MCF 10A (cell line): ENCODE measurements around the gene USH2A. TPM values are rescaled to one million over a fixed set of nuclear protein-coding genes. Genes with fewer than 3 reads are reported as not detected.
A peak's percentile ranks its signal among the peaks of the same experiment; 100 is the strongest.

Experiments
- BruUV-seq: library from RNA; stranded (reverse); fragments of 400-500 nt; replicated peaks from 2 replicates; lab custom pipeline; 2021; lab: Mats Ljungman, UMichigan
- CTCF ChIA-PET: fragments of 300-600 bp; sonication (Branson Sonifier 250); formaldehyde crosslinking; extraction: SDS; loops from one replicate; lab custom pipeline; 2021; ENCODE audit warnings: antibody characterized with exemption, inconsistent platforms; lab: Yijun Ruan, JAX
- POLR2A ChIA-PET: fragments of 300-600, 350-650 bp; sonication (Branson Sonifier 250); formaldehyde crosslinking; extraction: SDS; loops from one replicate; lab custom pipeline; 2020; ENCODE audit warnings: antibody characterized with exemption, inconsistent platforms; lab: Yijun Ruan, JAX
- DNase-seq: peaks from one replicate; pipeline ENCODE4 v3.0.0-alpha.2; 2018; ENCODE audit not compliant: unreplicated experiment
- H3K27ac Mint-ChIP-seq: one replicate; pipeline ENCODE4 v1.8.0; 2022; ENCODE audit warnings: mild to moderate bottlenecking, low read depth, mixed read lengths; ENCODE audit not compliant: unreplicated experiment
- H3K27me3 Mint-ChIP-seq: one replicate; pipeline ENCODE4 v1.8.0; 2022; ENCODE audit warnings: mixed read lengths; ENCODE audit not compliant: insufficient read depth, unreplicated experiment
- H3K36me3 Mint-ChIP-seq: one replicate; pipeline ENCODE4 v1.8.0; 2022; ENCODE audit warnings: mild to moderate bottlenecking, moderate library complexity, mixed read lengths; ENCODE audit not compliant: insufficient read depth, unreplicated experiment
- H3K4me1 Mint-ChIP-seq: one replicate; pipeline ENCODE4 v1.8.0; 2022; ENCODE audit warnings: mixed read lengths; ENCODE audit not compliant: insufficient read depth, unreplicated experiment
- H3K4me3 Mint-ChIP-seq: one replicate; pipeline ENCODE4 v1.8.0; 2022; ENCODE audit warnings: mild to moderate bottlenecking, moderate library complexity, mixed read lengths; ENCODE audit not compliant: unreplicated experiment
- H3K9me3 Mint-ChIP-seq: one replicate; pipeline ENCODE4 v1.8.0; 2022; ENCODE audit warnings: mixed read lengths; ENCODE audit not compliant: unreplicated experiment
- CTCF ChIP-seq: fragments of 200-600 bp; IDR thresholded peaks from one replicate; pipeline ENCODE4 v1.8.0; 2022; ENCODE audit warnings: antibody characterized with exemption, mild to moderate bottlenecking; ENCODE audit not compliant: unreplicated experiment
- intact Hi-C: fragments of 100-400 bp; cut with micrococcal nuclease; formaldehyde crosslinking; loops from 2 replicates; pipeline ENCODE4 v1.14.1; 2022
- total RNA-seq: library from RNA; stranded (reverse); gene quantifications from 2 replicates; pipeline ENCODE4 v1.2.3, GENCODE V29; 2022

USH2A gene
- total RNA-seq, 1 experiment from 2014 or later: not detected

GRCh38 chr1:216221260-216221700 lies 202.0 kb downstream of the USH2A start:
- ChIA-PET CTCF (interaction anchor here (0.5 to 4.0 kb wide), 147 partner anchors 10 to 1973 kb away, joined by 3 to 101 read pairs (median 4); partner anchors contain the start of gene ESRRG), POLR2A (interaction anchor here (0.6 kb wide), 1 partner anchor 131 kb away, joined by 4 read pairs; no protein-coding TSS in a partner anchor)
- peak; percentile 90 for DNase-seq
- H3K36me3 Mint-ChIP-seq: no peaks in the 10 kb centered on the region
- no peaks in the 10 kb centered on the region for H3K4me1 Mint-ChIP-seq
- intact Hi-C loops: loop anchor here (1.0 to 2.0 kb wide), 7 partner anchors 102 to 522 kb away; no protein-coding TSS in a partner anchor
- peak; percentile 92 for TF ChIP-seq CTCF
- peak overlapping the region; percentile 65 for H3K4me3 Mint-ChIP-seq
- H3K27me3 Mint-ChIP-seq: peaks cover 74% of the 10 kb centered on the region
- H3K9me3 Mint-ChIP-seq: no peaks in the 10 kb centered on the region
- H3K27ac Mint-ChIP-seq: no peak overlapping the region
- no TSS peak for BruUV-seq

- no peak for DNase-seq
- TF ChIP-seq CTCF: no peak
- POLR2A ChIA-PET: no interaction called here
- no peak overlapping the region for H3K27ac Mint-ChIP-seq
- H3K36me3 Mint-ChIP-seq: no peaks in the 10 kb centered on the region
- H3K9me3 Mint-ChIP-seq: no peaks in the 10 kb centered on the region
- CTCF ChIA-PET: interaction anchor here (0.7 kb wide), 1 partner anchor 42 kb away, joined by 3 read pairs; no protein-coding TSS in a partner anchor
- no peak overlapping the region for H3K4me3 Mint-ChIP-seq
- H3K4me1 Mint-ChIP-seq: no peaks in the 10 kb centered on the region
- peaks cover 95% of the 10 kb centered on the region for H3K27me3 Mint-ChIP-seq
- BruUV-seq: no TSS peak
- intact Hi-C loops: no loop called here
These were observed 206.9 kb downstream of the USH2A start for GRCh38 chr1:216216305-216216704.

GRCh38 chr1:216215169-216215568 lies 208.1 kb downstream of the USH2A start:
- no peak for DNase-seq
- BruUV-seq: no TSS peak
- Mint-ChIP-seq H3K4me1 (no peaks in the 10 kb centered on the region), H3K27ac (no peak overlapping the region), H3K27me3 (peaks cover 95% of the 10 kb centered on the region), H3K36me3 (no peaks in the 10 kb centered on the region), H3K9me3 (no peaks in the 10 kb centered on the region), H3K4me3 (no peak overlapping the region)
- ChIA-PET CTCF (interaction anchor here (0.6 to 0.8 kb wide), 2 partner anchors 18 to 533 kb away, joined by 3 to 4 read pairs; no protein-coding TSS in a partner anchor), POLR2A (no interaction called here)
- intact Hi-C loops: no loop called here
- no peak for TF ChIP-seq CTCF

- TF ChIP-seq CTCF: no peak
- POLR2A ChIA-PET: no interaction called here
- CTCF ChIA-PET: interaction anchor here (3.0 kb wide), 1 partner anchor 8 kb away, joined by 32 read pairs; no protein-coding TSS in a partner anchor
- Mint-ChIP-seq H3K4me1 (no peaks in the 10 kb centered on the region), H3K9me3 (no peaks in the 10 kb centered on the region), H3K36me3 (no peaks in the 10 kb centered on the region), H3K4me3 (no peak overlapping the region), H3K27ac (no peak overlapping the region), H3K27me3 (peaks cover 99% of the 10 kb centered on the region)
- intact Hi-C loops: no loop called here
- BruUV-seq: no TSS peak
- no peak for DNase-seq
These were observed 210.4 kb downstream of the USH2A start for GRCh38 chr1:216212826-216213225.
